GM23338 (cell line): ENCODE data around the gene PISD. TPM values are rescaled to one million over a fixed set of nuclear protein-coding genes. Genes with fewer than 3 reads are reported as not detected.
A peak's percentile ranks its signal among the peaks of the same experiment; 100 is the strongest.

ENCODE experiments used
- ATAC-seq: fragments of 200-7000 bp; cut with Tn5 transposase; 3 replicates; pipeline ENCODE4 v1.9.1; 2020
- DNase-seq: peaks from one replicate; pipeline ENCODE4 v3.0.0-alpha.2; 2015; ENCODE audit warnings: low spot score
- H2AFZ ChIP-seq: fragments of 200-600 bp; sonication (generic); 2 replicates; pipeline ENCODE4 v1.8.0; 2016; ENCODE audit warnings: antibody characterized with exemption, mild to moderate bottlenecking, moderate library complexity
- H3F3A ChIP-seq: fragments of 200-600 bp; sonication (generic); replicated peaks from 2 replicates; pipeline ENCODE4 v1.8.0; 2017; ENCODE audit warnings: antibody characterized with exemption, mixed run types, low read depth
- H3K27ac ChIP-seq: fragments of 200-600 bp; sonication (generic); 2 replicates; pipeline ENCODE4 v1.6.1; 2016; ENCODE audit warnings: low read depth
- H3K27me3 ChIP-seq: fragments of 200-600 bp; sonication (generic); 2 replicates; pipeline ENCODE4 v1.8.0; 2016; ENCODE audit warnings: mild to moderate bottlenecking, mixed run types, moderate library complexity; ENCODE audit not compliant: insufficient read depth
- H3K36me3 ChIP-seq: fragments of 200-600 bp; sonication (generic); 2 replicates; pipeline ENCODE4 v1.8.0; 2016; ENCODE audit warnings: mild to moderate bottlenecking; ENCODE audit not compliant: insufficient read depth
- H3K4me1 ChIP-seq: fragments of 200-600 bp; sonication (generic); 2 replicates; pipeline ENCODE4 v1.8.0; 2016; ENCODE audit warnings: mild to moderate bottlenecking, moderate library complexity; ENCODE audit not compliant: insufficient read depth
- H3K4me2 ChIP-seq: fragments of 200-600 bp; sonication (generic); 2 replicates; pipeline ENCODE4 v1.7.1; 2017; ENCODE audit warnings: mixed run types
- H3K4me3 ChIP-seq: fragments of 200-600 bp; sonication (generic); 2 replicates; pipeline ENCODE4 v1.6.1; 2016; ENCODE audit warnings: mixed run types
- H3K79me2 ChIP-seq: fragments of 200-600 bp; sonication (generic); replicated peaks from 2 replicates; pipeline ENCODE4 v1.8.0; 2017; ENCODE audit warnings: mild to moderate bottlenecking; ENCODE audit not compliant: insufficient read depth
- H3K9me2 ChIP-seq: fragments of 200-600 bp; sonication (generic); 2 replicates; pipeline ENCODE4 v1.8.0; 2017; ENCODE audit not compliant: insufficient read depth
- H4K20me1 ChIP-seq: fragments of 200-600 bp; sonication (generic); replicated peaks from 2 replicates; pipeline ENCODE4 v1.8.0; 2017; ENCODE audit warnings: mild to moderate bottlenecking; ENCODE audit not compliant: insufficient read depth
- H3K27ac Mint-ChIP-seq: 2 replicates; pipeline ENCODE4 v1.8.0; 2020; ENCODE audit warnings: inconsistent platforms, mild to moderate bottlenecking, moderate library complexity, mixed read lengths
- H3K27me3 Mint-ChIP-seq: 3 replicates; pipeline ENCODE4 v1.8.0; 2022; ENCODE audit warnings: low read depth, mild to moderate bottlenecking, moderate library complexity, mixed read lengths, inconsistent platforms; ENCODE audit not compliant: insufficient read depth, poor library complexity
- H3K36me3 Mint-ChIP-seq: 3 replicates; pipeline ENCODE4 v1.8.0; 2021; ENCODE audit warnings: low read depth, mild to moderate bottlenecking, inconsistent platforms, moderate library complexity, mixed read lengths
- H3K4me1 Mint-ChIP-seq: 3 replicates; pipeline ENCODE4 v1.8.0; 2020; ENCODE audit warnings: mild to moderate bottlenecking, inconsistent platforms, mixed read lengths
- H3K4me3 Mint-ChIP-seq: 3 replicates; pipeline ENCODE4 v1.8.0; 2021; ENCODE audit warnings: moderate library complexity, mild to moderate bottlenecking, inconsistent platforms, mixed read lengths
- H3K9me3 Mint-ChIP-seq: 3 replicates; pipeline ENCODE4 v1.8.0; 2020; ENCODE audit warnings: moderate library complexity, mild to moderate bottlenecking, inconsistent platforms, mixed read lengths
- CTCF ChIP-seq, 2 experiments: fragments of 200-600 bp in 1 of 2; sonication (generic) in 1 of 2; conservative IDR thresholded peaks; 2 replicates each; pipeline versions ENCODE4 v1.5.1 to v1.6.1; 2016 to 2017; ENCODE audit warnings: antibody characterized with exemption in 2 of 2, low read depth in 2 of 2, mild to moderate bottlenecking in 2 of 2, moderate library complexity in 1 of 2
- ETS1 ChIP-seq: IDR thresholded peaks from 2 replicates; pipeline ENCODE4 v1.6.1; 2016; ENCODE audit warnings: antibody characterized with exemption
- EZH2 ChIP-seq: fragments of 200-600 bp; sonication (generic); IDR thresholded peaks from one replicate; pipeline ENCODE4 v1.8.0; 2017; ENCODE audit warnings: antibody characterized with exemption, mild to moderate bottlenecking, low read depth; ENCODE audit not compliant: unreplicated experiment
- EZH2phosphoT487 ChIP-seq: fragments of 200-600 bp; sonication (generic); IDR thresholded peaks from one replicate; pipeline ENCODE4 v1.8.1; 2018; ENCODE audit warnings: antibody characterized with exemption; ENCODE audit not compliant: unreplicated experiment
- JUNB ChIP-seq: IDR thresholded peaks from one replicate; pipeline ENCODE4 v1.6.1; 2016; ENCODE audit warnings: antibody characterized with exemption; ENCODE audit not compliant: unreplicated experiment
- NANOG ChIP-seq: IDR thresholded peaks from 2 replicates; pipeline ENCODE4 v1.6.1; 2016; ENCODE audit warnings: antibody characterized with exemption, borderline replicate concordance
- REST ChIP-seq: IDR thresholded peaks from one replicate; pipeline ENCODE4 v1.6.1; 2018; ENCODE audit warnings: antibody characterized with exemption; ENCODE audit not compliant: unreplicated experiment
- polyA plus RNA-seq: library from polyadenylated mRNA; unstranded; fragments of >200 nt; fragmentation: Nextera tagmentation; extraction: Ambion mirVana; gene quantifications from 2 replicates; pipeline ENCODE4 v1.2.1, GENCODE V29; 2016
- total RNA-seq: library from RNA; depleted of rRNA; stranded (reverse); fragments of >200 nt; shearing (Covaris generic); gene quantifications from 2 replicates; pipeline ENCODE4 v1.2.3, GENCODE V29; 2014

PISD gene
- total and polyA plus RNA-seq, 2 experiments from 2014 or later: 43.1 to 54.5 TPM

GRCh38 chr22:31615940-31616314 is 46.1 kb downstream of the PISD start (continued):
- TF ChIP-seq REST (no peak), NANOG (no peak), EZH2phosphoT487 (no peak), CTCF (conservative IDR thresholded peaks at IDR 0.05; ENCODE audit: low read depth in 2 of 2) (no peak)

GRCh38 chr22:31615491-31615860 is 46.5 kb downstream of the PISD start:
- Mint-ChIP-seq H3K4me1 (no peaks in the 10 kb centered on the region; the same call in 2 of the 3 replicates), H3K9me3 (no peaks in the 10 kb centered on the region), H3K4me3 (no peak overlapping the region), H3K27ac (peak overlapping the region; percentile 41; the same call in 1 of the 2 replicates), H3K36me3 (peaks cover 31% of the 10 kb centered on the region), H3K27me3 (peaks cover 20% of the 10 kb centered on the region)
- H3K79me2 ChIP-seq: no peaks in the 10 kb centered on the region
- H2AFZ ChIP-seq: no peak overlapping the region
- H3K9me2 ChIP-seq: no peaks in the 10 kb centered on the region
- TF ChIP-seq ETS1: no peak
- no peak for TF ChIP-seq REST
- no peak for TF ChIP-seq NANOG
- TF ChIP-seq EZH2phosphoT487: no peak
- TF ChIP-seq JUNB: no peak
- no peak for TF ChIP-seq EZH2
- H3K27ac ChIP-seq: 0 out of 2 replicates have a peak overlapping the region, but pooled peaks have one; percentile 50
- no peaks in the 10 kb centered on the region for H3K4me1 ChIP-seq
- no peak overlapping the region for H3K4me2 ChIP-seq
- ATAC-seq (no peak), DNase-seq (no peak)
- H3K27me3 ChIP-seq: no peaks in the 10 kb centered on the region
- no peaks in the 10 kb centered on the region for H3K36me3 ChIP-seq
- no peak overlapping the region for H3K4me3 ChIP-seq
- H4K20me1 ChIP-seq: peaks cover 2% of the 10 kb centered on the region; the same call in 1 of the 2 replicates
- peaks cover 3% of the 10 kb centered on the region; the same call in 1 of the 2 replicates for H3F3A ChIP-seq
